HEK293T (cell line): ENCODE measurements around the gene CDHR1.

ENCODE experiments used
- CTCF ChIA-PET: fragments of 350-600 bp; formaldehyde crosslinking; extraction: SDS; loops from one replicate; lab custom pipeline; 2021; ENCODE audit warnings: antibody characterized with exemption, inconsistent platforms; lab: Yijun Ruan, JAX
- POLR2A ChIA-PET: fragments of 350-600 bp; formaldehyde crosslinking; extraction: SDS; loops from one replicate; lab custom pipeline; 2020; ENCODE audit warnings: antibody characterized with exemption, inconsistent platforms; lab: Yijun Ruan, JAX
- DNase-seq: peaks from one replicate; pipeline ENCODE4 v3.0.0; 2012; ENCODE audit warnings: mixed read lengths; ENCODE audit errors: extremely low spot score
- ARNT ChIP-seq: fragments of 450-650 bp; IDR thresholded peaks from 2 replicates; pipeline ENCODE4 v1.6.1; 2017; ENCODE audit warnings: mild to moderate bottlenecking
- BHLHE40 ChIP-seq: fragments of 450-650 bp; IDR thresholded peaks from 2 replicates; pipeline ENCODE4 v1.6.1; 2016; ENCODE audit warnings: mild to moderate bottlenecking, moderate library complexity, borderline replicate concordance
- CTBP1 ChIP-seq: fragments of 450-650 bp; IDR thresholded peaks from 2 replicates; pipeline ENCODE4 v1.6.1; 2016; ENCODE audit warnings: borderline replicate concordance
- ELF4 ChIP-seq: fragments of 450-650 bp; IDR thresholded peaks from 2 replicates; pipeline ENCODE4 v1.6.1; 2017; ENCODE audit warnings: antibody characterized with exemption
- FOXA1 ChIP-seq: fragments of 450-650 bp; IDR thresholded peaks from 2 replicates; pipeline ENCODE4 v1.6.1; 2016; ENCODE audit warnings: mild to moderate bottlenecking
- FOXK2 ChIP-seq: fragments of 450-650 bp; IDR thresholded peaks from 2 replicates; pipeline ENCODE4 v1.6.1; 2016; ENCODE audit warnings: mild to moderate bottlenecking
- FOXM1 ChIP-seq: fragments of 450-650 bp; IDR thresholded peaks from 2 replicates; pipeline ENCODE4 v1.6.1; 2017; ENCODE audit warnings: mild to moderate bottlenecking, borderline replicate concordance
- HDGF ChIP-seq: fragments of 450-650 bp; IDR thresholded peaks from 2 replicates; pipeline ENCODE4 v1.6.1; 2017; ENCODE audit warnings: antibody characterized with exemption, borderline replicate concordance
- L3MBTL2 ChIP-seq: fragments of 450-650 bp; conservative IDR thresholded peaks from 2 replicates; pipeline ENCODE4 v1.6.1; 2016; ENCODE audit warnings: mild to moderate bottlenecking
- LEF1 ChIP-seq: fragments of 450-650 bp; IDR thresholded peaks from 2 replicates; pipeline ENCODE4 v1.6.1; 2017; ENCODE audit warnings: mild to moderate bottlenecking, borderline replicate concordance
- NFRKB ChIP-seq: fragments of 450-650 bp; IDR thresholded peaks from 2 replicates; pipeline ENCODE4 v1.6.1; 2016; ENCODE audit warnings: mild to moderate bottlenecking, moderate library complexity
- SP1 ChIP-seq: fragments of 450-650 bp; IDR thresholded peaks from 2 replicates; pipeline ENCODE4 v1.6.1; 2017
- SUZ12 ChIP-seq: fragments of 450-650 bp; IDR thresholded peaks from 2 replicates; pipeline ENCODE4 v1.6.1; 2016; ENCODE audit warnings: mild to moderate bottlenecking
- TARDBP ChIP-seq: fragments of 450-650 bp; IDR thresholded peaks from 2 replicates; pipeline ENCODE4 v1.6.1; 2016
- ZNF384 ChIP-seq: fragments of 450-650 bp; IDR thresholded peaks from 2 replicates; pipeline ENCODE4 v1.6.1; 2016
- TF ChIP-seq, protein P1 (sequence below): fragments of 450-650 bp; IDR thresholded peaks from 2 replicates; pipeline ENCODE4 v1.6.1; 2016

Gene CDHR1

DNA sequence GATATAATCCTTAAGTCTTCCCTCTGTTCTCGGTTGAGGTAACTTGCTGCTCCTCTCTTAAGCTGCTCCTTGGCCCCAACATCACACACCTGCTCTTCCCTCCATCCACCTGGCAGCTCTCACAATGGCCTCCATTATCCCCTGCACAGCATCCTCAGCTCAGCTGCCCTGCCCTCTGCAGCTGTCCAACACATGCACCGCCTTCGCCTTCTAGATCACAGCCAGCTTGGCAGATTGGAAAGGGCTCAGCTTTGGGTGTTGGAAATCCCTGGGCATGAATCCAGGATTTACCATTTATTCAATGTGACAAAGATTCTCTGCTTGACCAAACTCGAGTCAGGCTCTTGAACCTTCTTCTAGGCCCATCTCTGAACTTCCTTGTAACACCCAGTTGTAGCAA is 71.1 kb downstream of the CDHR1 start:
- CTCF ChIA-PET = interaction anchor here (2.8 kb wide), 1 partner anchor 271 kb away, joined by 23 read pairs; no protein-coding TSS in a partner anchor
- POLR2A ChIA-PET = no interaction called here
- no peak for DNase-seq
- no peak for TF ChIP-seq ARNT
- no peak for TF ChIP-seq SP1
- no peak for TF ChIP-seq ZNF384
- TF ChIP-seq ELF4 = no peak
- TF ChIP-seq, protein P1, sequence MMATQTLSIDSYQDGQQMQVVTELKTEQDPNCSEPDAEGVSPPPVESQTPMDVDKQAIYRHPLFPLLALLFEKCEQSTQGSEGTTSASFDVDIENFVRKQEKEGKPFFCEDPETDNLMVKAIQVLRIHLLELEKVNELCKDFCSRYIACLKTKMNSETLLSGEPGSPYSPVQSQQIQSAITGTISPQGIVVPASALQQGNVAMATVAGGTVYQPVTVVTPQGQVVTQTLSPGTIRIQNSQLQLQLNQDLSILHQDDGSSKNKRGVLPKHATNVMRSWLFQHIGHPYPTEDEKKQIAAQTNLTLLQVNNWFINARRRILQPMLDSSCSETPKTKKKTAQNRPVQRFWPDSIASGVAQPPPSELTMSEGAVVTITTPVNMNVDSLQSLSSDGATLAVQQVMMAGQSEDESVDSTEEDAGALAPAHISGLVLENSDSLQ = no peak
- TF ChIP-seq TARDBP = no peak
- no peak for TF ChIP-seq FOXK2
- no peak for TF ChIP-seq L3MBTL2
- TF ChIP-seq CTBP1 = no peak
- TF ChIP-seq NFRKB = no peak
- no peak for TF ChIP-seq LEF1
- TF ChIP-seq SUZ12 = no peak
- TF ChIP-seq BHLHE40 = no peak
- no peak for TF ChIP-seq HDGF
- TF ChIP-seq FOXM1 = no peak
- TF ChIP-seq FOXA1 = no peak

DNA sequence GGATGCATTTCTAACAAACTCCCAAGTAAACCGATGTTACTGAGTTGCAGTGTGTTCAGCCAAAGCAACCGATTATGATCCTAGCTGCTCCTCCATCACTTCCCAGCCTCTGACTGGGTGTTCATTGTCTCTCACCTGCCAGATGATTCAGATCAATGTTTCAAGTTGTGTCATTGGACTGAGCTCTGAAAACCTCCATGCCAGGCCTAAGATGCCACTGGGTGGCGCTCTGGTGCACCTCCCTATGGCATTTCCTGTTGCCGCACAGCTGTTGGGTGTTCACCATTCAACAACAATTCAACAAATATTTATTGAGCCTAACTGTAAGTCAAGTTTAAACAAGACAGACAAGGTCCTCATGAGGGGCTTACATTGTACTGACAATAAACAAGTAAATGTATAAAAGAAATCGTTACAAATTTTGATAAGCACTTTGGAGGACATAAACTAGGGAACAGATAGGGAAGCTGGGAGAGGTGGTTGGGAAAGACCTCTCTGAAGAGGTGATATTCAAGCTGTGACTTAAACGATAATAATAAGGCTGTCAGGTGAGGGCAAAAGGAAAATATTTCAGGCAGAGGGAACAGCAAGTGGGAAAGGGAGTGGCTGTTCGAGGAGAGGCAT is 73.3 kb downstream of the CDHR1 start:
- DNase-seq = peak; percentile 49
- TF ChIP-seq NFRKB = no peak
- ChIA-PET CTCF (interaction anchor here (0.7 to 2.4 kb wide), 13 partner anchors 11 to 273 kb away, joined by 3 to 33 read pairs (median 4); no protein-coding TSS in a partner anchor), POLR2A (interaction anchor here (0.9 to 1.1 kb wide), 2 partner anchors 24 to 270 kb away, joined by 3 to 4 read pairs; no protein-coding TSS in a partner anchor)

DNA sequence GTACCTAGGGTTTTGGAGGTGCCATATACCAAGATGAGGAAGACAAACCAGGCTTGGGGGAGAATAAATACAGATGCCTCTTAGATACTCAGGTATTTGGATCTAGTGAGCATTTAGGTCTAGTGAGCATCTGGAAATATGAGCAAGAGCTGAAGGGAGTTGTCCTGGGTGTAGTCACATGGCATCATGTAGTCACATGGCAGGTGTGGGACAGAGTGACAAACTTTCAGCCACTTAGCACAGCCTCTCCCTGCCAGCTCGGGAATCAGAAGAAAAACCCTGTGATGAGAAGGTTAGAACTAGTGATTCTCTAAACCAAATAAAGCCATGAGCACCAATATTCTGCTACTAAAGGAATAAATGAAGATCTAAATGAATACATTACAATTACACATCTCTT is 74.8 kb downstream of the CDHR1 start:
- ChIA-PET POLR2A (no interaction called here), CTCF (interaction anchor here (0.7 kb wide), 1 partner anchor 268 kb away, joined by 3 read pairs; no protein-coding TSS in a partner anchor)
- no peak for TF ChIP-seq TARDBP
- no peak for TF ChIP-seq FOXA1
- no peak for TF ChIP-seq LEF1
- TF ChIP-seq, protein P1 = no peak
- no peak for TF ChIP-seq ARNT
- TF ChIP-seq SP1 = no peak
- no peak for TF ChIP-seq FOXK2
- TF ChIP-seq BHLHE40 = no peak
- no peak for TF ChIP-seq HDGF
- TF ChIP-seq FOXM1 = no peak
- TF ChIP-seq ELF4 = no peak
- TF ChIP-seq NFRKB = no peak
- TF ChIP-seq SUZ12 = no peak
- no peak for TF ChIP-seq ZNF384
- no peak for TF ChIP-seq L3MBTL2
- no peak for DNase-seq
